Inferior parietal cortex (tissue), 1 donor: ENCODE data around the gene TRIM62.
A peak's percentile ranks its signal among the peaks of the same experiment; 100 is the strongest.

Source experiments
- DNase-seq: peaks from one replicate; pipeline ENCODE4 v3.0.0-alpha.2; 2016; ENCODE audit errors: extremely low spot score

Gene TRIM62

GRCh38 chr1:33181921-33182341 is at the start of gene TRIM62:
TRIM62 (minus strand) TSS chr1:33182043; CDS start chr1:33181432, 611 bp downstream.
- DNase-seq, result peak; percentile 86

GRCh38 chr1:33231166-33231565 is 49.3 kb upstream of the TRIM62 start:
- DNase-seq, result no peak

GRCh38 chr1:33228935-33229487 is 47.2 kb upstream of the TRIM62 start:
- DNase-seq, result peak; percentile 58

GRCh38 chr1:33225586-33225985 is 43.7 kb upstream of the TRIM62 start:
- no peak for DNase-seq

- DNase-seq, result no peak
Measured at GRCh38 chr1:33224166-33224707, 42.4 kb upstream of the TRIM62 start.

- no peak for DNase-seq
Measured at GRCh38 chr1:33222381-33222780, 40.5 kb upstream of the TRIM62 start.

- DNase-seq, result no peak
Measured at GRCh38 chr1:33221385-33221758, 39.5 kb upstream of the TRIM62 start.

- DNase-seq, result no peak
Measured at GRCh38 chr1:33220676-33221384, 39.0 kb upstream of the TRIM62 start.

GRCh38 chr1:33219886-33220661 is 38.2 kb upstream of the TRIM62 start:
- no peak for DNase-seq

- DNase-seq, result no peak
Measured at GRCh38 chr1:33211972-33212371, 30.1 kb upstream of the TRIM62 start.

GRCh38 chr1:33206340-33206739 is 24.5 kb upstream of the TRIM62 start:
- no peak for DNase-seq

- no peak for DNase-seq
Measured at GRCh38 chr1:33195556-33195955, 13.7 kb upstream of the TRIM62 start.

GRCh38 chr1:33191731-33192275 is 10.0 kb upstream of the TRIM62 start:
- no peak for DNase-seq

- no peak for DNase-seq
Measured at GRCh38 chr1:33190701-33191100, 8.9 kb upstream of the TRIM62 start.

GRCh38 chr1:33188572-33189275 is 6.9 kb upstream of the TRIM62 start:
- DNase-seq, result no peak

- no peak for DNase-seq
Measured at GRCh38 chr1:33186936-33187335, 5.1 kb upstream of the TRIM62 start.

GRCh38 chr1:33185541-33185940 is 3.7 kb upstream of the TRIM62 start:
- DNase-seq, result no peak

GRCh38 chr1:33183306-33183705 is 1.5 kb upstream of the TRIM62 start:
- no peak for DNase-seq

GRCh38 chr1:33182896-33183295 is 1.1 kb upstream of the TRIM62 start:
- no peak for DNase-seq

- no peak for DNase-seq
Measured at GRCh38 chr1:33182401-33182841, 578 bp upstream of the TRIM62 start.
